DND-41 (cell line): Measurements from ENCODE around the gene FAM217B.

Experiments
- CTCF ChIP-seq: IDR thresholded peaks from 2 replicates; pipeline ENCODE4 v1.5.1; 2012; ENCODE audit warnings: borderline replicate concordance, low read length, moderate library complexity, mild to moderate bottlenecking; ENCODE audit not compliant: poor library complexity, severe bottlenecking; ENCODE audit errors: extremely low read depth
- EZH2 ChIP-seq: IDR thresholded peaks from 3 replicates; pipeline ENCODE4 v1.6.1; 2012; ENCODE audit warnings: borderline replicate concordance, low read depth, mild to moderate bottlenecking, moderate library complexity, low read length, inconsistent platforms; ENCODE audit not compliant: severe bottlenecking

DNA sequence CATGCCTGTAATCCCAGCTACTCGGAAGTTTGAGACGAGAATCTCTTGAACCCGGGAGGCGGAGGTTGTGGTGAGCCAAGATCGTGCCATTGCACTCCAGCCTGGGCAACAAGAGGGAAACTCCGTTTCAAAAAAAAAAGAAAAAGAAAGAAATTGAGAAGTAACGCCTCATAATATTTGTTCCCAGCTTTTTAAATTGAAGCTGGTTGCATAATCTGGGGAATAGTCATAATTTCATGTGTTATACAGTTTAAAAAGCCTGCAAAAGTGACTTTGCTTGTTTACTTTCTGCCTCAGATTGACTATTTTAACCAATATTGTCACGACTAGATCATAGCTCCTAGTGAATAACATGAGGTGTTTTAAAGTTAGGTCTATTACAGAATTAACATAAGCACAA is 7.2 kb downstream of the FAM217B start:
- no peak for TF ChIP-seq CTCF
- no peak for TF ChIP-seq EZH2
